Right ventricle myocardium superior (tissue), 1 donor: ENCODE data around the gene SERBP1. TPM values are rescaled to one million over a fixed set of nuclear protein-coding genes. Genes with fewer than 3 reads are reported as not detected.
A peak's percentile ranks its signal among the peaks of the same experiment; 100 is the strongest.
"Not testable (repeated sequence)": the region's sequence is repeated elsewhere in the genome, so short reads cannot be mapped to it uniquely, and the experiment has no call there.

Source experiments
- ATAC-seq: fragments of 200-7000 bp; cut with Tn5 transposase; one replicate; pipeline ENCODE4 v1.9.1; 2020; ENCODE audit warnings: mild to moderate bottlenecking; ENCODE audit not compliant: poor library complexity
- DNase-seq: peaks from one replicate; pipeline ENCODE4 v3.0.0-alpha.2; 2020
- intact Hi-C: fragments of 100-400 bp; cut with DNase I; formaldehyde crosslinking; loops from one replicate; pipeline ENCODE4 v1.11.2; 2022
- total RNA-seq: library from RNA; stranded (reverse); fragmentation: NEBNext Ultra II Directional; extraction: Animal tissue kit (Norgen Biotek cat#: 25700); gene quantifications from one replicate; pipeline ENCODE4 v1.2.1, GENCODE V29; 2021
- donor health status: DM: no; HTN: yes; CAD: no; lungs with severe emphysema.

Gene SERBP1
- total RNA-seq, 1 donor from 2014 or later = 111 TPM

GRCh38 chr1:67418839-67419586 lies 11.2 kb downstream of the SERBP1 start:
- intact Hi-C loops = no loop called here
- ATAC-seq (no peak), DNase-seq (no peak)

GRCh38 chr1:67417733-67418132 lies 12.5 kb downstream of the SERBP1 start:
- intact Hi-C loops, DNase-seq, ATAC-seq: not testable (repeated sequence)

GRCh38 chr1:67415041-67415440 lies 15.2 kb downstream of the SERBP1 start:
- intact Hi-C loops = no loop called here
- ATAC-seq = no peak
- DNase-seq = no peak

GRCh38 chr1:67414574-67414973 lies 15.6 kb downstream of the SERBP1 start:
- ATAC-seq (no peak), DNase-seq (no peak)
- intact Hi-C loops = no loop called here

- ATAC-seq, DNase-seq, intact Hi-C loops: not testable (repeated sequence)
Measured at GRCh38 chr1:67413101-67413500, 17.1 kb downstream of the SERBP1 start.

- DNase-seq = no peak
- no peak for ATAC-seq
- intact Hi-C loops = no loop called here
Measured at GRCh38 chr1:67408148-67408547, 22.1 kb downstream of the SERBP1 start.

GRCh38 chr1:67407498-67407897 lies 22.7 kb downstream of the SERBP1 start:
- no peak for DNase-seq
- intact Hi-C loops = no loop called here
- ATAC-seq = peak; percentile 44

- intact Hi-C loops = no loop called here
- DNase-seq (no peak), ATAC-seq (peak; percentile 32)
Measured at GRCh38 chr1:67405473-67406245, 24.5 kb downstream of the SERBP1 start.

GRCh38 chr1:67404212-67404620 lies 26.0 kb downstream of the SERBP1 start:
- intact Hi-C loops = no loop called here
- DNase-seq (no peak), ATAC-seq (no peak)

GRCh38 chr1:67401443-67401842 lies 28.8 kb downstream of the SERBP1 start:
- ATAC-seq (no peak), DNase-seq (no peak)
- intact Hi-C loops = no loop called here

- not testable (repeated sequence) for DNase-seq, ATAC-seq
Measured at GRCh38 chr1:67400029-67400786, 30.0 kb downstream of the SERBP1 start.

GRCh38 chr1:67399199-67399993 lies 30.8 kb downstream of the SERBP1 start:
- intact Hi-C loops = no loop called here
- no peak for ATAC-seq

More at GRCh38 chr1:67400029-67400786, 30.0 kb downstream of the SERBP1 start:
- intact Hi-C loops = not testable (repeated sequence)

GRCh38 chr1:67394548-67394947 lies 35.7 kb downstream of the SERBP1 start:
- DNase-seq = no peak
- intact Hi-C loops = no loop called here

More at GRCh38 chr1:67399199-67399993, 30.8 kb downstream of the SERBP1 start:
- DNase-seq = no peak

GRCh38 chr1:67393737-67394136 lies 36.5 kb downstream of the SERBP1 start:
- no peak for DNase-seq
- intact Hi-C loops = no loop called here
- ATAC-seq = peak; percentile 9

More at GRCh38 chr1:67394548-67394947, 35.7 kb downstream of the SERBP1 start:
- no peak for ATAC-seq

- DNase-seq = peak; percentile 44
- intact Hi-C loops = no loop called here
- peak; percentile 82 for ATAC-seq
Measured at GRCh38 chr1:67393240-67393639, 37.0 kb downstream of the SERBP1 start.

GRCh38 chr1:67390041-67390887 lies 39.9 kb downstream of the SERBP1 start:
- intact Hi-C loops = no loop called here
- ATAC-seq (no peak), DNase-seq (no peak)

GRCh38 chr1:67383999-67384638 lies 46.1 kb downstream of the SERBP1 start:
- intact Hi-C loops = no loop called here
- ATAC-seq (no peak), DNase-seq (no peak)
